ENCODE measurements around the gene OSBPL6.

The OSBPL6 gene

GRCh38 chr2:178436662-178437061 lies 242.3 kb downstream of the OSBPL6 start:
- no peaks in the 10 kb centered on the region for H3K4me1 ChIP-seq (ENCODE audit: insufficient read depth, low read length, poor library complexity, severe bottlenecking)
- H3K27me3 ChIP-seq (ENCODE audit: insufficient read depth, low read length, poor library complexity, severe bottlenecking): no peaks in the 10 kb centered on the region
- H3K4me3 ChIP-seq (ENCODE audit: low read length, poor library complexity, severe bottlenecking): no peak overlapping the region
- H3K36me3 ChIP-seq (ENCODE audit: insufficient read depth, low read length): peaks cover 85% of the 10 kb centered on the region
- no peaks in the 10 kb centered on the region for H3K9me3 ChIP-seq (ENCODE audit: insufficient read depth, low read depth, low read length)
- H3K4me2 ChIP-seq (ENCODE audit: low read depth, low read length, poor library complexity, severe bottlenecking): no peak overlapping the region
- no peaks in the 10 kb centered on the region for H3K9me2 ChIP-seq (replicated peaks; ENCODE audit: low read depth, low read length)
- H3K79me2 ChIP-seq (ENCODE audit: insufficient read depth, low read length): no peaks in the 10 kb centered on the region
- no peak for TF ChIP-seq EZH2phosphoT487 (IDR thresholded peaks at IDR 0.05; ENCODE audit: borderline replicate concordance)
- TF ChIP-seq CTCF (conservative IDR thresholded peaks at IDR 0.05; ENCODE audit: low read length): no peak
- H4K20me1 ChIP-seq (ENCODE audit: insufficient read depth, low read length, poor library complexity, severe bottlenecking): no peaks in the 10 kb centered on the region
- no peak overlapping the region for H2AFZ ChIP-seq (ENCODE audit: low read length)
- H3F3A ChIP-seq (ENCODE audit: low read depth): no peaks in the 10 kb centered on the region
- no peak overlapping the region for H3K9ac ChIP-seq (ENCODE audit: low read depth, low read length, poor library complexity, severe bottlenecking)

GRCh38 chr2:178441426-178441825 lies 247.1 kb downstream of the OSBPL6 start:
- Histone ChIP-seq H4K20me1 (ENCODE audit: insufficient read depth, low read length, poor library complexity, severe bottlenecking) (no peaks in the 10 kb centered on the region), H2AFZ (ENCODE audit: low read length) (no peak overlapping the region), H3K4me3 (ENCODE audit: low read length, poor library complexity, severe bottlenecking) (no peak overlapping the region), H3K4me2 (ENCODE audit: low read depth, low read length, poor library complexity, severe bottlenecking) (no peak overlapping the region), H3K79me2 (ENCODE audit: insufficient read depth, low read length) (0 out of 2 replicates have a peak, but pooled peaks cover 4% of the 10 kb centered on the region), H3F3A (ENCODE audit: low read depth) (no peaks in the 10 kb centered on the region), H3K9ac (ENCODE audit: low read depth, low read length, poor library complexity, severe bottlenecking) (no peak overlapping the region), H3K27me3 (ENCODE audit: insufficient read depth, low read length, poor library complexity, severe bottlenecking) (no peaks in the 10 kb centered on the region), H3K36me3 (ENCODE audit: insufficient read depth, low read length) (peaks cover 71% of the 10 kb centered on the region), H3K9me2 (replicated peaks; ENCODE audit: low read depth, low read length) (no peaks in the 10 kb centered on the region), H3K4me1 (ENCODE audit: insufficient read depth, low read length, poor library complexity, severe bottlenecking) (no peaks in the 10 kb centered on the region), H3K9me3 (ENCODE audit: insufficient read depth, low read depth, low read length) (no peaks in the 10 kb centered on the region)
- TF ChIP-seq CTCF (conservative IDR thresholded peaks at IDR 0.05; ENCODE audit: low read length) (no peak), EZH2phosphoT487 (IDR thresholded peaks at IDR 0.05; ENCODE audit: borderline replicate concordance) (no peak)

GRCh38 chr2:178448968-178449661 lies 254.8 kb downstream of the OSBPL6 start:
- Histone ChIP-seq H3K4me1 (ENCODE audit: insufficient read depth, low read length, poor library complexity, severe bottlenecking) (peaks cover 30% of the 10 kb centered on the region), H3K9me2 (replicated peaks; ENCODE audit: low read depth, low read length) (no peaks in the 10 kb centered on the region), H4K20me1 (ENCODE audit: insufficient read depth, low read length, poor library complexity, severe bottlenecking) (peaks cover 27% of the 10 kb centered on the region), H3K4me2 (ENCODE audit: low read depth, low read length, poor library complexity, severe bottlenecking) (peak overlapping the region; percentile 85), H3F3A (ENCODE audit: low read depth) (no peaks in the 10 kb centered on the region), H2AFZ (ENCODE audit: low read length) (no peak overlapping the region), H3K9ac (ENCODE audit: low read depth, low read length, poor library complexity, severe bottlenecking) (peak overlapping the region; percentile 100), H3K79me2 (ENCODE audit: insufficient read depth, low read length) (peaks cover 50% of the 10 kb centered on the region), H3K27me3 (ENCODE audit: insufficient read depth, low read length, poor library complexity, severe bottlenecking) (no peaks in the 10 kb centered on the region), H3K36me3 (ENCODE audit: insufficient read depth, low read length) (peaks cover 15% of the 10 kb centered on the region), H3K9me3 (ENCODE audit: insufficient read depth, low read depth, low read length) (no peaks in the 10 kb centered on the region), H3K4me3 (ENCODE audit: low read length, poor library complexity, severe bottlenecking) (peak overlapping the region; percentile 75)
- TF ChIP-seq CTCF (conservative IDR thresholded peaks at IDR 0.05; ENCODE audit: low read length): no peak
- TF ChIP-seq EZH2phosphoT487 (IDR thresholded peaks at IDR 0.05; ENCODE audit: borderline replicate concordance): no peak
